NCI-H748 (cell line): ENCODE data around the gene MRPL43.

Source experiments
- DNase-seq: peaks from one replicate; lab custom pipeline; 2025; ENCODE audit not compliant: unreplicated experiment; lab: John Stamatoyannopoulos, UW

The MRPL43 gene

DNA sequence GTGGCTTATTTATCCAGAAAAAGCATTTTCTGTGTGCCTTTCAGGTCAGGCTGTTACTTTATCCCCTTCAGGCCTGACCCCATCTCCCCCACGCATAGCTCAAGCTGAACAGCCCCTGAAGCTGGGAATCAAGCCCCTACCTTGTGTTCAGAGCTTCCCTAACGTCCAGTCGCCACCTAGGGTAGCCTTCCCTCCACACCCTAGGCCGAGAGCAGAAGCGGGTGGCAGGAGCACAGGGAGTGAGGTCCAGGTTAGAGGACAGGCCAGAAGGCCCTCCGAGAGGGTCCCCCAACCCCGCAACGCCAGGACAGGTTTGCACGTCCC, 18.5 kb downstream of the MRPL43 start:
- no peak for DNase-seq

DNA sequence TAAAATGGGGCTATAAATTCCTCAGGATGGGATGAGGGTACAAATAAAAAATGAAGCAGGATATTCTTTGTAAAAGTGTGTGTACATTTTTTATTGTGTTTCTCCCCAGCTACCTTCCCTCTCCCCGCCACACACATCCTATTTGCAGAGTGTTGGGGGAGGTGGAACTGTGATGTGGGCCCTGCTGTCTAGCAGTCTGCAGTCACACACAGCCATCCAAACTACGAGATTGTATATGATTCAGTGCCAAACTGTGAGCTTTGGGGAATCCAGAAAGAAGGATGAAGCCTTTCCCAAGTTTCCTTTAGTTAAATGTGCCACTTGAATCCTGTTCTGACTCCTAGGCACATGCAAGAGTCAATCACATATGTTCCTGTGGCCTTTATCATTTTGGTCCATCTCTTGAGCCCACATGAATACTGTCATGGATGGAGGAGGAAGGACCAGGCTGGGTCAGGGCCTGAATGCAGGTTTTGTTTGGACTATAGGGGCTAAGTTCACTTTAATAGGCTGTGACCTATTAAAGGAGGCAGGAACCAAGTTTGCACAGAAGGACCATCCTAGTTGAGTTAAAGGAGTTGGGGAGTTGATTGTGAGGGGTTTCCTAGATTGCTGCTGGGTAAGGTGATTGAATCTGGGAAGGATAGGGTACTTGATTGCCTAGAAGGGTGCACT, 19.1 kb downstream of the MRPL43 start:
- no peak for DNase-seq

DNA sequence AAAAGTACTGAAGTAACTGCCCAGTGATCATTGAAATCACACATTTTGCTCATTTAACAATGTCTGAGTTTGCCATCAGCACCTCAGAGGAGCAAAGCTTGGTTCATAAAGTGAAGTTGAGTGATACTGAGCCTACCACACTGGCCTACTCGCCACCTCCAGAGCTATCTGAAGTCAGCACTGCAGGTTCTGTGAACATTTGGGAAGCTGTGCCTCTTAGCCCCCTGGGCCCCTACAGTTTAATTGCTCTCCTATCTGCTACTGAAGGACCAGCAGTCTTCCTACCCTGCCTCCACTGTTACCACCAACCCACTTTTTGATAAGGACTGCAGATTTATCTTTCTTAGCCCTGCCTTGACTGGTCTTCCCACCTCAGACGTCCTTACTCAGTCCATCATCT, 20.0 kb downstream of the MRPL43 start:
- DNase-seq, result no peak

DNA sequence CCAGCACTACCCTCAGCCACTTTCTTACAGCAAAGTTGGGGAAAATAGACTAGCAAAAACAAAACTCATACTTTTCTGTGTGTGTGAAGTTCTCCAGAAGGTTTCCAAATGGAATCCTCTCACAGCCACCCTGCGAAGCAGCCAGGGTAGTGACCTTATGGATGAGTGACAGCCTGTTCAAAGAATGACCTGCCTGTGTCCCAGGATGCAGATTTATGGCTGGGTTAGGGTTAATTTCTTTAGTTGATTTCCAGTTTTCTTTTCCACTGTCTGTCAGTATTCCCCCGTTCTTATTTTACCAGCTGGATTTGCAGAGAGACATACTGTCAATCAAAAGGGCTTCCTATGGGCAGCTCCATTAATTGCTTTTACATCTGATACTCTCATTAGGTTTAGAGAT, 20.4 kb downstream of the MRPL43 start:
- DNase-seq, result no peak

DNA sequence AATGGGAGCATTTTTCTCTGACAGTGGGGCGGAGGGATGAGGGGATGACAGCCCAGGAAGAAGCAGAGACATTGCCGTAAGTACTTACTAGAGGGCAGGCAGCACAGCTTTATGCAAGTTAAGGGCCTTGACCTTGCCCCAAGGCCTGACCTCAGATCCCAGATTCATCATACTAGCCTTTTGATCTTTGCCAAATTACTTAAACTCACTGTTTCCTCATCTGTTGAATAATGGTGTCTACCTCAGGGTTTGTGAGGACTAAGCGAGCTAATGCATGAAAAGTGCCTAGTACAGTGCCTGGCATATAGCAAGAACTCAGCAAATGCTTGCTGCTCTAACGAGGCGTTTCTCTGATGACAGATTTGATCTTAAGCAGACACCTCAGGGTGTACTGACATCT, 21.5 kb downstream of the MRPL43 start:
- no peak for DNase-seq

DNA sequence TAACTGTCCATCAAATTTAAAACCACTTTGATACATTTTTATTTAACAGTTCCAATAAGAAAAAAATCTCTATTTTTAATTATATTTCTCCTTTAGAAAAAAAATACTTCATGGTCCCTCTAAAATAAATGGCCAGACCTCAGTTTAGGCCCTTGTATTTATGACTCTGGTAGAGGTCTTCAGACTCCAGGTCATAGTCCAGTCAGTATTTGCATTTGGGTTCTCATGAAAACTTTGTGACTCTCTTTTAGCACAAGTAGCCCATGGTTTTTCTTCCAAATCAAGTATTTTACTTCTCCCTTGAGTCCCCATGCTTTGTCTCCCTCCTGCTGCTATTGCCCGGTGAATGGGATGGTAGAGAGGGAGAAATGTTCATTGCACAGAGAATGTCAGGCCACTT, 23.5 kb downstream of the MRPL43 start:
- DNase-seq, result no peak

DNA sequence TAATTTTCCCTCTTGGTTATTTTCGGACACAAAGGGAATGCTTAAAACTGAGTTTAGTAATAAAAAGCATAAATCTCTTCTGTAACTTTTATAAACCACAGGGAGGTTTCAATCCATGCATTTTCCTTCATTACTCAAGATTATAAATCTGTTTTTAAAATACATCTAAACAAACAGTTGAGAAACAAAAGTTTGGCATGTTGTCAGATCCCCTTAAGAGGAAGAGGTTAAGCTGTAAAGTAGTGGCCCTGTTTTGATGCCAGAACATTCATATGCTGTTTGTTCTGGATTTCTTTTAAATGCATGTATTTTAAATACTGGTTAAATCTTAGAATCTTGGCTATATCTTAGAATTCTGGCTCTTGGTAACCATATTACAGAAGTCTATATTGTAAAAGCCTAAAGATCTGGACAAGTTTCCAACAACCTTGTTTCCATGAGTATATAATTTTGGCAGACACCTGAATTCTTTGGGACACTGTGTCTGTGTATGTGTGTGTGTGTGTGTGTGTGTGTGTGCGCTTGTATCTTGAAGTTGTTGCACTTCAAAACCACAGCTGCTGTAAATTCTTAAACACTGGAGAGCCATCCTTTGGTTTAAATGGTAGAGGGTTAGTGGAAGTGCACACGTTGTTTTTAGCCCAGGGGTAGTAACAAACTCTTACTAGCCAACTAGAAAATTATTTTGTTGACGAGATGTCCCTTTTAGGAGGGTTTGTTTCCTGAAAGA, 24.8 kb downstream of the MRPL43 start:
- DNase-seq, result no peak

DNA sequence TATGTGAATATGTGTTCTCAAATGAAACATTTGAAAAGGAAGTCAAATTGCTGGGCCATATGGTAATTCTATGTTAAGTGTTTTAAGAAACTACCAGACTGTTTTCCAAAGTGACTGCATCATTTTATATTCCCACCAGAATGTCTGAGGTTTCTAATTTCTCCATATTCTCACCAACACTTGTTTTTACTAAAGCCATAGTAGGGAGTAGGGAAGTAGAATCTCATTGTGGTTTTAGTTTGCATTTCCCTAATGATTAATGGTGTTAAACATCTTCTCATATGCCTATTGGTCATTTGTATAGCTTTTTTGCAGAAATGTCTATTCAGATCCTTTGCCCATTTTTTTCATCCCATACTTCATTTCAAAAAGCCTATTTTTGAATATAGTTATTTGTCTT, 27.0 kb downstream of the MRPL43 start:
- no peak for DNase-seq

DNA sequence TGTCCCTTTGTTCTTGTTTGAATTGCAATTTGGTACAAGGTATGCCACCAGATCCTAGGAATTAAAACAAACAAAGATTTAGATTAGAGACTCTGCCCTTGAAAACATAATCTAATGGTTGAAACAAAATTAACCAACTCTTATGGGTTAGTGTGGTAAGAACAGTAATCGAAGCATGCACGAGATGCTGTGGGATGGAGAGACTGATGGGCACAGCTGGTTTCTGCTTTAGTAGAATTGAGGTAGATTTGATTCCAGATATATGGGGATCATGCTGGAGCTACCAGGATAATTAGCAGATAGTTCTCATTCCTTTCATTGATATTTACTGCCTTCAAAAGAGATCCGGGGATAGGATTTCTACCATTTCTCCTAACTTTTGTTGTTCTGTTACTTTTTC, 38.4 kb downstream of the MRPL43 start:
- no peak for DNase-seq

DNA sequence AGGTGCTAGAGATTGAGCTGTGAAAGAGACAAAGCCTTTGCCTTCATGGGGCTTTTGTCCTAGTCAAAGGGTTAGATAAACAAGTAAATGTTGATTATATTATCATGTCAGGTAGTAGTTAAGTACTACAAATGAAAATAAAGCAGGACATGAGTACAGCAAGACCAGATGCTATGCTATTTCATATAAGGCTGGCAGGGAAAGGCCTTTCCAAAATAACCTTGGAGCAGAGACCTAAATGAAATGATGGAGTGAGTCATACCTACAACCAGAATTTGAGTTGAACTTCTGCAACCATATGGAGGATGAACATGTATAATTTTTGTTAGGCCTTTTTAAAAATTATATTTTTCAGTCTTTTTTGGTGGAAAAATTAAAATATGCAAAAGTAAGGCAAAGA, 41.5 kb downstream of the MRPL43 start:
- no peak for DNase-seq

DNA sequence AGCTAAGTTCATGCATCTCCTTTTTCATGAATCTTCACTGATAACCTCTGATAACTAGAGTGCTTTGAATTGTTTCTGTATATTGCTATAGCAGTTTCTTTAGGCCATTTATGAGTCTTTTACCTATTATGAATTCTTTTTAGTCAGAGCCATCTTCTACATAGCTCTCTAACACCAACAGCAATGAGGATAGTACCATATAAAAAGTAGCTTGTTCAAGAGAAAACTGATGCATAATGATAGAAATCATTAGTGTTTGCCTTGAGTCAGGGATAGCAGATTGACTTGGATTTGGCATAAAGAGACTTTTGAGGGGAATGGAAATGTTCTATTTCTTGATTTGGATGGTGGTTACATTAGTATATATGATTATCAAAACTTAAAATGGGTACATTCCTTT, 43.8 kb downstream of the MRPL43 start:
- DNase-seq, result no peak

DNA sequence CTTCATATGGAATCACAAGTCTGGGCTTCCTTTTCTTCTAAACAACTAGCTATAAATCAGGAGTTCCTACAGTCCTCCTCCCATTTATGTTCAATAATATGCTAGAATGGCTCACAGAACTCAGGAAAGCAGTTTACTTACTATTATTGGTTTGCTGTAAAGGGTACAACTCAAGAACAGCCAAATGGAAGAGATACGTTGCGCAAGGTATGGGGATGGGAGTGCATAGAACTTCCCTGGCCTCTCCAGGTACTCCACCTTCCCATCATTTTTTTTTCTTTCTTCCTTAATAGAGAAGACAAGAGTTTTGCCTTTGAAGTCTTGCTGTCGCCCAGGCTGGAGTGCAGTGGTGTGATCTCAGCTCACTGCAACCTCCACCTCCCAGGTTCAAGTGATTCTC, 45.1 kb downstream of the MRPL43 start:
- DNase-seq, result no peak

DNA sequence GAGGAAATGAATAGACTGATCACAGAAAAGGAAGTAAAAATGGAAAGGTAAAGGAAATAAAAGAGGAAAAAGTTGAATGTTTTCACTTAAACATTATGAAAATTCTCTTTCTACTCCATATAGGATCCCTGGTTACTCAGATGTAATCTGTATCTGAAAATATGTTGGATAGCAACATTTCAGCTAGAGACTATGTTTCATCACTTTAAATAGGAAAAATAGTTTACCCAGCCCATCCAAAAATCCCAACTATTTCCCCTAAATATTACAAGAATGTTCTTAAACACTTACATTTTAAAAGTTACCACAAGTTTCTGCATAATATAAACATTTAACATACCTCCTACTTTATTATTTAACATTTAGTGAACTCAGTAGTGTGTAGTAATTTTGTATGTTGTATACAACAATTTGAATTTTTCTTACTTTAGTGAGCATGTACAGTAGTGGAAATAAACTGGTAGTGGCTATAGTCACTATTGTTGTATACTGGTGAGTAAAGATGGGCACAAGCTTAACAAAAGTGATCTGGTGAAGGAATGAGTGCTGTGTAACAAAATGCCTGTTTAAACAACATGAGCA, 47.4 kb downstream of the MRPL43 start:
- no peak for DNase-seq
